ENCODE data around the gene HES3.

DNA sequence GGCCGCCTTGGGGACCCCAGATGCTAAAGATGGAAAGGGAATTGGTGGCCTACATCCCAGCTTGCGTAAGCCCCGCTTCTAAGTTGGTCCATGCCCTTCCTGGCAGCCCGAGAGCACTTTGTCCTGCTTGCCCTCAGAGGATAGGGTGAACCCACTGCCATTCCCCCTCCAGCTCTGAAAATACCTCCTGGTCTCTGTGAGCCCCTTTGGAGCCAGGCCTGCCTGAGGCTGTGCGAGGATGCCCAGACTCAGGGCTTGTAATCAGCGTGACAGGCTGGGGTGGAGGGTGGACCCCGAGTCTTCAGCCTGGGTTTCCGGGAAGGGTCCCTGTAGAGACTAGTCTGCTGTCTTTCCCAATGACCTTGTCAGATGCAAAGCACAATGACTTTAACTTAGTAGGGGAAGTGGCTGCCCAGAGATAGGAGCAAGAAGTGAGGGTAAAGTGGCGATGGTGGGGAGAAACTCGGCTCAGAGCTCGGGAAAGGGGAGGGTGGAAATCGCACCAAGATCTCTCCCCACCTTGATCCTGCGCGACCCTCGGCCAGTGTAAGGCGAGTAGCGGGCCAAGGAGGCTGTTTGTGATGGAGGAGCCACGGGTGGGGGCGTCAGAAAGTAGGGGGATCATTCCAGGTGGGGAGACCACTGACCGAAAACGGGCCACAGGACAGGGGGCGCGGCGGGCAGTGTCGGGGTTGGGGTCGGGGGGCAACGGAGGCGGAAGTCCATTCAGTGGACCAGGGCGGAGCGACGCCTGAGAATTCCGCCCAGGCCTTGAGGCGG lies 2.7 kb upstream of the HES3 start:
- TF ChIP-seq ATF7 (IDR thresholded peaks at IDR 0.05; ENCODE audit: low read depth) (no peak), POLR2A (IDR thresholded peaks at IDR 0.05; ENCODE audit: low read depth, low read length) (no peak), EP300 (IDR thresholded peaks at IDR 0.05; ENCODE audit: borderline replicate concordance in 1 of 2, control insufficient read depth in 1 of 2, low read depth in 2 of 2, low read length in 2 of 2) (no peak)

Measured in GM12878 (cell line).